ENCODE data around the gene MAPK8IP2.

Gene MAPK8IP2

GRCh38 chr22:50575426-50575941 lies 25.1 kb upstream of the MAPK8IP2 start:
- DNase-seq (ENCODE audit: low read depth in 2 of 2), result no peak

GRCh38 chr22:50576070-50576469 lies 24.5 kb upstream of the MAPK8IP2 start:
- DNase-seq (ENCODE audit: low read depth in 2 of 2), result no peak

GRCh38 chr22:50576806-50577696 lies 23.5 kb upstream of the MAPK8IP2 start:
- DNase-seq (ENCODE audit: low read depth in 2 of 2), result no peak

- no peak for DNase-seq (ENCODE audit: low read depth in 2 of 2)
Measured at GRCh38 chr22:50577697-50577986, 23.0 kb upstream of the MAPK8IP2 start.

- no peak for DNase-seq (ENCODE audit: low read depth in 2 of 2)
Measured at GRCh38 chr22:50577987-50578775, 22.4 kb upstream of the MAPK8IP2 start, which contains the start of gene CPT1B. TSS of gene CPT1B (minus strand) at chr22:50578427. CDS start at chr22:50577915, 512 bp downstream.

GRCh38 chr22:50578776-50579310 lies 21.8 kb upstream of the MAPK8IP2 start:
- DNase-seq (ENCODE audit: low read depth in 2 of 2), result no peak

GRCh38 chr22:50579752-50580151 lies 20.8 kb upstream of the MAPK8IP2 start:
- DNase-seq (ENCODE audit: low read depth in 2 of 2), result no peak

- DNase-seq (ENCODE audit: low read depth in 2 of 2), result no peak
Measured at GRCh38 chr22:50581031-50581949, 19.3 kb upstream of the MAPK8IP2 start.

GRCh38 chr22:50581950-50582492 lies 18.6 kb upstream of the MAPK8IP2 start:
- DNase-seq (ENCODE audit: low read depth in 2 of 2), result peak in 1 of 2 donors; percentile 25

GRCh38 chr22:50582493-50583293 lies 17.9 kb upstream of the MAPK8IP2 start, which contains the start of gene CHKB:
TSS of gene CHKB (minus strand) at chr22:50582849. CDS start at chr22:50582781, 68 bp downstream.
- peak; percentile 98 for DNase-seq (ENCODE audit: low read depth in 2 of 2)

- DNase-seq (ENCODE audit: low read depth in 2 of 2), result no peak
Measured at GRCh38 chr22:50583294-50583861, 17.2 kb upstream of the MAPK8IP2 start.

GRCh38 chr22:50584106-50585096 lies 16.2 kb upstream of the MAPK8IP2 start:
- no peak for DNase-seq (ENCODE audit: low read depth in 2 of 2)

GRCh38 chr22:50585238-50585637 lies 15.4 kb upstream of the MAPK8IP2 start:
- DNase-seq (ENCODE audit: low read depth in 2 of 2), result no peak

- DNase-seq (ENCODE audit: low read depth in 2 of 2), result no peak
Measured at GRCh38 chr22:50585781-50586180, 14.8 kb upstream of the MAPK8IP2 start.

GRCh38 chr22:50586416-50586815 lies 14.2 kb upstream of the MAPK8IP2 start:
- no peak for DNase-seq (ENCODE audit: low read depth in 2 of 2)

- DNase-seq (ENCODE audit: low read depth in 2 of 2), result no peak
Measured at GRCh38 chr22:50587407-50587806, 13.2 kb upstream of the MAPK8IP2 start.

GRCh38 chr22:50595189-50595588 lies 5.4 kb upstream of the MAPK8IP2 start:
- no peak for DNase-seq (ENCODE audit: low read depth in 2 of 2)

- DNase-seq (ENCODE audit: low read depth in 2 of 2), result no peak
Measured at GRCh38 chr22:50597097-50597496, 3.5 kb upstream of the MAPK8IP2 start.

All from stimulated activated CD4-positive, alpha-beta T cell treated with anti-CD3 and anti-CD28 coated beads, Interleukin-15, amount 100 ng/mL, for 48 hours (primary cell).